Heart left ventricle (tissue), 13 donors: ENCODE results near the gene ALDOA.

Source experiments
- CTCF ChIP-seq, 12 donors: fragments of 200-600 bp; sonication (generic) in 4 of 12; IDR thresholded peaks; one replicate each; pipeline versions ENCODE4 v1.5.0 to v1.8.0; 2018 to 2022; ENCODE audit warnings: antibody characterized with exemption in 12 of 12, mild to moderate bottlenecking in 5 of 12
- POLR2A ChIP-seq, 2 donors: fragments of 450-650 bp; IDR thresholded peaks; one replicate each; pipeline ENCODE4 v1.6.1; 2017; ENCODE audit warnings: antibody characterized with exemption in 2 of 2, mild to moderate bottlenecking in 2 of 2, moderate library complexity in 2 of 2
- donor health status: ischemic (EF 13 %, LVEDD 7.1; RV severe dilation, severe dysfunction).
- donor health status: DM: no; HTN: yes; CAD: no.
- donor health status: DM: no; HTN: no; CAD: no.
- donor health status: ischemic (EF 25% LVEDD 6.9; RV normal size, moderate dysfunction).
- donor health status: ischemic (EF 25% LVEDD 5.7; RV mildly dilated, moderate dysfunction).
- donor health status: ischemic (EF 35%, LVEDD 5.7; RV mildly dilated, moderate dysfunction).
- donor health status: nonischemic (EF 11% LVEDD 7.7; RV severe dilation, severe dysfunction).
- donor health status: DM: yes; HTN: yes; CAD: no.
- donor health status: PGD.
- donor health status: ischemic (EF 29% LVEDD 5.4; RV normal size, mild dysfunction).
- donor health status: nonischemic (EF 23%, LVEDD 6.1; RV moderate dilation, normal function).

GRCh38 chr16:30052671-30053372 is 12.7 kb upstream of the ALDOA start:
- no peak for TF ChIP-seq CTCF (IDR thresholded peaks at IDR 0.05)
- TF ChIP-seq POLR2A (IDR thresholded peaks at IDR 0.05): no peak
